ENCODE measurements around the gene CACNA1G. TPM values are rescaled to one million over a fixed set of nuclear protein-coding genes. Genes with fewer than 3 reads are reported as not detected.

The CACNA1G gene
- total and polyA plus RNA-seq, 7 donors = 0.02 to 0.24 (median 0.04) TPM; not detected in 2

DNA sequence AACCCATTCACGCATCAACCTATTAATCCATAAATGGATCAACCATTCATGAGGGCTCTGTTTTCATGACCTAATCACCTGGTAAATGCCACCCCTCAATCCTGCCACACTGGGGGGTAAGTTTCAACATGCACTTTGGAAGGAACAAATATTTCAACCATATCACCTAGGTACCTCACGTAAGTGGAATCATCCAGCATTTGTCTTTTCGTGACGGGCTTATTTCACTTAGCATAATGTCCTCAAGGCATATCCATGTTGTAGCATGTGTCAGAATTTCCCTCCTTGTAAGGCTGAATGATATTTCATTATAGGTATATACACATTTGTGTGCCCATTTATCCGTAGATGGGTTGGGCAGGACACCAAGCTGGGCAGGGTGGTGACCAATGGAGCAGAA lies 111.6 kb downstream of the CACNA1G start:
- WGBS, 3 donors = 97 to 98% (median 98%) methylated on average over 5 of the region's 5 CpGs
- TF ChIP-seq, protein P1, sequence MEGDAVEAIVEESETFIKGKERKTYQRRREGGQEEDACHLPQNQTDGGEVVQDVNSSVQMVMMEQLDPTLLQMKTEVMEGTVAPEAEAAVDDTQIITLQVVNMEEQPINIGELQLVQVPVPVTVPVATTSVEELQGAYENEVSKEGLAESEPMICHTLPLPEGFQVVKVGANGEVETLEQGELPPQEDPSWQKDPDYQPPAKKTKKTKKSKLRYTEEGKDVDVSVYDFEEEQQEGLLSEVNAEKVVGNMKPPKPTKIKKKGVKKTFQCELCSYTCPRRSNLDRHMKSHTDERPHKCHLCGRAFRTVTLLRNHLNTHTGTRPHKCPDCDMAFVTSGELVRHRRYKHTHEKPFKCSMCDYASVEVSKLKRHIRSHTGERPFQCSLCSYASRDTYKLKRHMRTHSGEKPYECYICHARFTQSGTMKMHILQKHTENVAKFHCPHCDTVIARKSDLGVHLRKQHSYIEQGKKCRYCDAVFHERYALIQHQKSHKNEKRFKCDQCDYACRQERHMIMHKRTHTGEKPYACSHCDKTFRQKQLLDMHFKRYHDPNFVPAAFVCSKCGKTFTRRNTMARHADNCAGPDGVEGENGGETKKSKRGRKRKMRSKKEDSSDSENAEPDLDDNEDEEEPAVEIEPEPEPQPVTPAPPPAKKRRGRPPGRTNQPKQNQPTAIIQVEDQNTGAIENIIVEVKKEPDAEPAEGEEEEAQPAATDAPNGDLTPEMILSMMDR (IDR thresholded peaks at IDR 0.05) = no peak
- Histone ChIP-seq H3K4me3 (no peak overlapping the region), H3K27me3 (ENCODE audit: insufficient read depth in 3 of 3, low read length in 2 of 3) (no peaks in the 10 kb centered on the region), H3K4me1 (no peaks in the 10 kb centered on the region), H3K36me3 (ENCODE audit: insufficient read depth in 1 of 2, low read depth in 1 of 2) (no peaks in the 10 kb centered on the region), H3K9me3 (no peaks in the 10 kb centered on the region), H3K27ac (no peak overlapping the region)
- DNase-seq (no peak), ATAC-seq (no peak)
- intact Hi-C loops (cut with DNase I) = no loop called here

DNA sequence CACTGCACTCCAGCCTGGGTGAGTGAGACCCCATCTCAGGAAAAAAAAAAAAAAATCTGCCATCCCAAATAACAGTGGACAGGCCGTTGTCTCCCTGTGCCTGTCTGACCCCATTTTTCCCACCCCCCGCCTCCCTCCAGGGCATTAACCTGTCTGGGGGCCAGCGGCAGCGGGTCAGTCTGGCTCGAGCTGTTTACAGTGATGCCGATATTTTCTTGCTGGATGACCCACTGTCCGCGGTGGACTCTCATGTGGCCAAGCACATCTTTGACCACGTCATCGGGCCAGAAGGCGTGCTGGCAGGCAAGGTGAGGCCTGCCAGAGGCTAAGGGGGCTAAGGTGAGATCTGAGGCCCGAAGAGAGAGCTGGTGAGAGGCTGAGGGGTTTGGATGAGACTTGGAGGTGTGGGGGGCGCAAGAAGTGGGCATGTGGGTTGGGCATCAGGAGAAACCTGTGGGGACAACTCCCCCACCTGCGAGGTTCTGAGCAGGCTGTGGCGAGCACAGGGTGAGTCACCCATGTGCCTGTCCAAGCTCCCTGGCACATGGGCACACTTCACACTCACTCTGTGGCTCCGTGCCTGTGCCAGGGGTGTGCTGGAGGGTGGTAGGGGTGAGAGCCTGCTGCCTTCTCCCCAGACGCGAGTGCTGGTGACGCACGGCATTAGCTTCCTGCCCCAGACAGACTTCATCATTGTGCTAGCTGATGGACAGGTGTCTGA lies 112.5 kb downstream of the CACNA1G start:
- Histone ChIP-seq H3K4me3 (no peak overlapping the region), H3K27me3 (ENCODE audit: insufficient read depth in 3 of 3, low read length in 2 of 3) (no peaks in the 10 kb centered on the region), H3K27ac (no peak overlapping the region), H3K4me1 (no peaks in the 10 kb centered on the region), H3K36me3 (ENCODE audit: insufficient read depth in 1 of 2, low read depth in 1 of 2) (no peaks in the 10 kb centered on the region), H3K9me3 (no peaks in the 10 kb centered on the region)
- intact Hi-C loops (cut with DNase I) = no loop called here
- peak; percentile 64 to 70 for DNase-seq
- TF ChIP-seq, protein P1 (IDR thresholded peaks at IDR 0.05) = no peak
- peak; percentile 77 to 92 (median 87) for ATAC-seq
- WGBS, 3 donors = 69 to 76% (median 72%) methylated on average over 20 of the region's 20 CpGs

DNA sequence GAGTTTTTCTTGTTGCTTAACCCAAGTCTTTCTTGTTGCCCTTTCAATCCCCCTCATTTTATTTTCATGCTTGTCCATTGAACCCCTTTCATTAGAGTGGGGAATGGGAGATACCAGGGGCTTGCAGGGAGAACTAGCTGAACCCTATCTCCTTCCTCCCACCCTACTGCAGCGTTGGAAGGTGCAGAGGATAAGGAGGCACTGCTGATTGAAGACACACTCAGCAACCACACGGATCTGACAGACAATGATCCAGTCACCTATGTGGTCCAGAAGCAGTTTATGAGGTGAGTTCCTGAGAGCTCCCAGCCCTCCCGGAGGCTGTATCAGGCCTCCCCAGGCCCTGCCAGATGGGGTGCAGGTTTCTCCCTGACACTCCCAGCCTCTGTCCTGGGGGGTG lies 114.7 kb downstream of the CACNA1G start:
- DNase-seq = no peak
- no peak for ATAC-seq
- H3K36me3 ChIP-seq (ENCODE audit: insufficient read depth in 1 of 2, low read depth in 1 of 2) = no peaks in the 10 kb centered on the region
- H3K4me1 ChIP-seq = no peaks in the 10 kb centered on the region
- 78 to 82% (median 81%) methylated on average over 3 of the region's 3 CpGs for WGBS, 3 donors
- no peak overlapping the region for H3K4me3 ChIP-seq
- TF ChIP-seq, protein P1 (IDR thresholded peaks at IDR 0.05) = no peak
- no peaks in the 10 kb centered on the region for H3K27me3 ChIP-seq (ENCODE audit: insufficient read depth in 3 of 3, low read length in 2 of 3)
- intact Hi-C loops (cut with DNase I) = no loop called here
- H3K27ac ChIP-seq = no peak overlapping the region
- H3K9me3 ChIP-seq = no peaks in the 10 kb centered on the region

DNA sequence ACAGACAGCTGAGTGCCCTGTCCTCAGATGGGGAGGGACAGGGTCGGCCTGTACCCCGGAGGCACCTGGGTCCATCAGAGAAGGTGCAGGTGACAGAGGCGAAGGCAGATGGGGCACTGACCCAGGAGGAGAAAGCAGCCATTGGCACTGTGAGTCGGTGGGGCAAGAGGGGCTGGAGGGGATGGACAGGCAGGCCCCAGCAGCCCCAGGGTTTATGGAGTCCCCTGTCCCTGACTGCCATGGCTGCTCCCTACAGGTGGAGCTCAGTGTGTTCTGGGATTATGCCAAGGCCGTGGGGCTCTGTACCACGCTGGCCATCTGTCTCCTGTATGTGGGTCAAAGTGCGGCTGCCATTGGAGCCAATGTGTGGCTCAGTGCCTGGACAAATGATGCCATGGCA lies 115.1 kb downstream of the CACNA1G start:
- H3K36me3 ChIP-seq (ENCODE audit: insufficient read depth in 1 of 2, low read depth in 1 of 2) = no peaks in the 10 kb centered on the region
- H3K27me3 ChIP-seq (ENCODE audit: insufficient read depth in 3 of 3, low read length in 2 of 3) = no peaks in the 10 kb centered on the region
- H3K4me1 ChIP-seq = no peaks in the 10 kb centered on the region
- no peaks in the 10 kb centered on the region for H3K9me3 ChIP-seq
- TF ChIP-seq, protein P1 (IDR thresholded peaks at IDR 0.05) = no peak
- intact Hi-C loops (cut with DNase I) = no loop called here
- DNase-seq = peak in 1 of 2 donors; percentile 36
- no peak overlapping the region for H3K4me3 ChIP-seq
- ATAC-seq = peak; percentile 61 to 87 (median 78)
- H3K27ac ChIP-seq = no peak overlapping the region
- 59 to 71% (median 64%) methylated on average over 7 of the region's 7 CpGs for WGBS, 3 donors

All from psoas muscle (tissue), 8 donors.